Measurements from ENCODE around the gene UBE2R2. TPM values are rescaled to one million over a fixed set of nuclear protein-coding genes. Genes with fewer than 3 reads are reported as not detected.

UBE2R2 gene
- total and polyA plus RNA-seq, 2 donors from 2014 or later: 26.1 to 32.2 TPM

GRCh38 chr9:33927694-33928093 lies 110.7 kb downstream of the UBE2R2 start:
- Histone ChIP-seq H3K4me1 (ENCODE audit: control insufficient read depth in 2 of 3, insufficient read depth in 2 of 3, low read depth in 1 of 3, low read length in 3 of 3) (no peaks in the 10 kb centered on the region), H3K36me3 (ENCODE audit: control insufficient read depth in 2 of 3, insufficient read depth in 3 of 3, low read length in 3 of 3) (peaks cover 7 to 47% (median 21%) of the 10 kb centered on the region in 3 donors), H3K27ac (ENCODE audit: low read depth in 2 of 2, low read length in 2 of 2) (no peak overlapping the region), H3K27me3 (ENCODE audit: control insufficient read depth, insufficient read depth, low read length) (no peaks in the 10 kb centered on the region), H3K9me3 (ENCODE audit: control insufficient read depth in 2 of 3, insufficient read depth in 1 of 3, low read length in 3 of 3) (no peaks in the 10 kb centered on the region), H3K4me3 (ENCODE audit: low read length in 3 of 3) (no peak overlapping the region), H3K9ac (ENCODE audit: low read length in 3 of 3) (no peak overlapping the region)
- FAIRE-seq (no peak), DNase-seq (no peak)
- no peak for TF ChIP-seq CTCF (IDR thresholded peaks at IDR 0.05; ENCODE audit: borderline replicate concordance, extremely low read depth, insufficient read depth)
- intact Hi-C loops (cut with DNase I): no loop called here

- Histone ChIP-seq H3K9me3 (ENCODE audit: control insufficient read depth in 2 of 3, insufficient read depth in 1 of 3, low read length in 3 of 3) (no peaks in the 10 kb centered on the region), H3K4me3 (ENCODE audit: low read length in 3 of 3) (no peak overlapping the region), H3K9ac (ENCODE audit: low read length in 3 of 3) (no peak overlapping the region), H3K27ac (ENCODE audit: low read depth in 2 of 2, low read length in 2 of 2) (no peak overlapping the region), H3K27me3 (ENCODE audit: control insufficient read depth, insufficient read depth, low read length) (no peaks in the 10 kb centered on the region), H3K4me1 (ENCODE audit: control insufficient read depth in 2 of 3, insufficient read depth in 2 of 3, low read depth in 1 of 3, low read length in 3 of 3) (no peaks in the 10 kb centered on the region), H3K36me3 (ENCODE audit: control insufficient read depth in 2 of 3, insufficient read depth in 3 of 3, low read length in 3 of 3) (peaks cover 7 to 56% (median 33%) of the 10 kb centered on the region in 3 donors)
- no peak for TF ChIP-seq CTCF (IDR thresholded peaks at IDR 0.05; ENCODE audit: borderline replicate concordance, extremely low read depth, insufficient read depth)
- intact Hi-C loops (cut with DNase I): no loop called here
- DNase-seq: no peak
- FAIRE-seq: no peak
Measured at GRCh38 chr9:33931326-33931725, 114.4 kb downstream of the UBE2R2 start.

- H3K27ac ChIP-seq (ENCODE audit: low read depth in 2 of 2, low read length in 2 of 2): no peak overlapping the region
- TF ChIP-seq CTCF (IDR thresholded peaks at IDR 0.05; ENCODE audit: borderline replicate concordance, extremely low read depth, insufficient read depth): no peak
- no peaks in the 10 kb centered on the region for H3K4me1 ChIP-seq (ENCODE audit: control insufficient read depth in 2 of 3, insufficient read depth in 2 of 3, low read depth in 1 of 3, low read length in 3 of 3)
- H3K27me3 ChIP-seq (ENCODE audit: control insufficient read depth, insufficient read depth, low read length): no peaks in the 10 kb centered on the region
- no peak overlapping the region for H3K4me3 ChIP-seq (ENCODE audit: low read length in 3 of 3)
- no peak for DNase-seq
- no peak overlapping the region for H3K9ac ChIP-seq (ENCODE audit: low read length in 3 of 3)
- FAIRE-seq: no peak
- no peaks in the 10 kb centered on the region for H3K9me3 ChIP-seq (ENCODE audit: control insufficient read depth in 2 of 3, insufficient read depth in 1 of 3, low read length in 3 of 3)
- intact Hi-C loops (cut with DNase I): no loop called here
- H3K36me3 ChIP-seq (ENCODE audit: control insufficient read depth in 2 of 3, insufficient read depth in 3 of 3, low read length in 3 of 3): peaks cover 7 to 46% (median 34%) of the 10 kb centered on the region in 3 donors
Measured at GRCh38 chr9:33932078-33932807, 115.3 kb downstream of the UBE2R2 start.

Data from kidney (tissue), 14 donors.